ENCODE measurements around the gene COL5A2. TPM values are rescaled to one million over a fixed set of nuclear protein-coding genes. Genes with fewer than 3 reads are reported as not detected.

The COL5A2 gene
- total and polyA plus RNA-seq, 2 donors (not counting 3 experiments of a cell fraction or from before 2014, with no cell fraction given) = 47.4 to 123 TPM

DNA sequence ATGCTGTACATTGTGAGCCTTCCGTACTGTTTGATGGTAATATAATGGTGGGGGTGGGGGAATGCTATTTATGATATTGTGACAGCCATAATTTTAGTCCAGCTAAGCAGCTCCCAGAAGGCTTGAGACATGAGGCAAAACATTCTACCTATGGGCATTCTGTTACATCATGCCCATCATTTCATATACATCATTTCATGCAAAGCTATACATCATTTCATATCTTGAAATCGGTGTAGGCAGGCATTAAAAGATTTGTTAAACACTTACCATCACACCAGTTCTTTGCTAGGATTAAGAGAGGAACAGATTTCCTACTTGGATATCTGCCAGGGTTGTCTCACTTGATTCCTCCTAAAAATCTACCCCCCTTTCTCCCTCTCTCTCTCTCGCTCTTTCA lies 84.5 kb downstream of the COL5A2 start:
- Histone ChIP-seq H3K27me3 (ENCODE audit: control insufficient read depth in 2 of 2, insufficient read depth in 2 of 2, low read length in 2 of 2) (no peaks in the 10 kb centered on the region), H3K36me3 (ENCODE audit: control insufficient read depth in 2 of 2, extremely low read depth in 1 of 2, insufficient read depth in 2 of 2, low read length in 2 of 2) (peaks cover 5 to 8% of the 10 kb centered on the region in 2 experiments), H3K4me2 (ENCODE audit: insufficient read depth, low read length) (no peak overlapping the region), H3K27ac (ENCODE audit: insufficient read depth, low read depth, low read length) (no peak overlapping the region), H3K9me1 (replicated peaks; ENCODE audit: control insufficient read depth, extremely low read depth, insufficient read depth, low read length) (no peaks in the 10 kb centered on the region), H3K4me3 (replicated peaks in 1 of 3; ENCODE audit: insufficient read depth in 1 of 3, low read depth in 1 of 3, low read length in 3 of 3) (no peak overlapping the region), H4K20me1 (replicated peaks; ENCODE audit: control insufficient read depth, extremely low read depth, insufficient read depth, low read length) (no peaks in the 10 kb centered on the region), H3K79me2 (ENCODE audit: control insufficient read depth, insufficient read depth, low read length) (no peaks in the 10 kb centered on the region), H3K9ac (replicated peaks; ENCODE audit: extremely low read depth, insufficient read depth, low read length) (no peak overlapping the region), H3K4me1 (ENCODE audit: control insufficient read depth, extremely low read depth, insufficient read depth, low read length) (peaks cover 15% of the 10 kb centered on the region), H3K9me3 (replicated peaks; ENCODE audit: control insufficient read depth, insufficient read depth, low read length) (no peaks in the 10 kb centered on the region), H2AFZ (ENCODE audit: low read depth, low read length) (no peak overlapping the region)
- TF ChIP-seq EZH2 (IDR thresholded peaks at IDR 0.05; ENCODE audit: borderline replicate concordance, low read depth, low read length, severe bottlenecking) (no peak), GATA2 (IDR thresholded peaks at IDR 0.05; ENCODE audit: insufficient read depth, insufficient read length, low read depth, low read length) (no peak), FOS (IDR thresholded peaks at IDR 0.05; ENCODE audit: borderline replicate concordance, insufficient read depth, low read length) (no peak), MYC (IDR thresholded peaks at IDR 0.05; ENCODE audit: low read depth, low read length) (no peak), POLR2A (IDR thresholded peaks at IDR 0.05; ENCODE audit: low read depth, low read length) (no peak), POLR2AphosphoS5 (IDR thresholded peaks at IDR 0.05; ENCODE audit: insufficient read depth, low read depth, low read length) (no peak), JUN (IDR thresholded peaks at IDR 0.05; ENCODE audit: borderline replicate concordance, insufficient read depth, insufficient read length, low read depth) (no peak)
- TF ChIP-seq, protein P1, sequence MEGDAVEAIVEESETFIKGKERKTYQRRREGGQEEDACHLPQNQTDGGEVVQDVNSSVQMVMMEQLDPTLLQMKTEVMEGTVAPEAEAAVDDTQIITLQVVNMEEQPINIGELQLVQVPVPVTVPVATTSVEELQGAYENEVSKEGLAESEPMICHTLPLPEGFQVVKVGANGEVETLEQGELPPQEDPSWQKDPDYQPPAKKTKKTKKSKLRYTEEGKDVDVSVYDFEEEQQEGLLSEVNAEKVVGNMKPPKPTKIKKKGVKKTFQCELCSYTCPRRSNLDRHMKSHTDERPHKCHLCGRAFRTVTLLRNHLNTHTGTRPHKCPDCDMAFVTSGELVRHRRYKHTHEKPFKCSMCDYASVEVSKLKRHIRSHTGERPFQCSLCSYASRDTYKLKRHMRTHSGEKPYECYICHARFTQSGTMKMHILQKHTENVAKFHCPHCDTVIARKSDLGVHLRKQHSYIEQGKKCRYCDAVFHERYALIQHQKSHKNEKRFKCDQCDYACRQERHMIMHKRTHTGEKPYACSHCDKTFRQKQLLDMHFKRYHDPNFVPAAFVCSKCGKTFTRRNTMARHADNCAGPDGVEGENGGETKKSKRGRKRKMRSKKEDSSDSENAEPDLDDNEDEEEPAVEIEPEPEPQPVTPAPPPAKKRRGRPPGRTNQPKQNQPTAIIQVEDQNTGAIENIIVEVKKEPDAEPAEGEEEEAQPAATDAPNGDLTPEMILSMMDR (IDR thresholded peaks at IDR 0.05; ENCODE audit: extremely low read depth in 1 of 2, insufficient read depth in 1 of 2, low read depth in 1 of 2, low read length in 2 of 2) = no peak
- TF ChIP-seq, protein P2, sequence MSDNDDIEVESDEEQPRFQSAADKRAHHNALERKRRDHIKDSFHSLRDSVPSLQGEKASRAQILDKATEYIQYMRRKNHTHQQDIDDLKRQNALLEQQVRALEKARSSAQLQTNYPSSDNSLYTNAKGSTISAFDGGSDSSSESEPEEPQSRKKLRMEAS (IDR thresholded peaks at IDR 0.05; ENCODE audit: insufficient read depth, insufficient read length) = no peak
- BruUV-seq (replicated peaks) = no TSS peak
- POLR2A ChIA-PET = no interaction called here
- DNase-seq (ENCODE audit: low read depth, low spot score) = no peak
- dilution Hi-C loops (cut with MboI; ENCODE audit: extremely low pct_ligation_motif_present, low sequenced_read_pairs) = no loop called here
- FAIRE-seq = no peak
- intact Hi-C loops (cut with micrococcal nuclease) = loop anchor here (2.0 kb wide), 1 partner anchor 570 kb away; no protein-coding TSS in a partner anchor
- CTCF ChIA-PET = interaction anchor here (0.7 to 3.4 kb wide), 9 partner anchors 20 to 570 kb away, joined by 3 to 38 read pairs (median 6); no protein-coding TSS in a partner anchor

Measured in endothelial cell of umbilical vein (primary cell).